H1 (cell line): ENCODE measurements around the gene E2F1. TPM values are rescaled to one million over a fixed set of nuclear protein-coding genes. Genes with fewer than 3 reads are reported as not detected.

Experiments
- CTCF ChIA-PET: fragments of 300-600 bp; sonication (Branson Sonifier 250); formaldehyde crosslinking; loops from one replicate; lab custom pipeline; 2021; ENCODE audit not compliant: partially characterized antibody; lab: Charles Lee
- POLR2A ChIA-PET: fragments of 300-600 bp; sonication (Branson Sonifier 250); formaldehyde crosslinking; loops from one replicate; lab custom pipeline; 2021; ENCODE audit warnings: inconsistent platforms; ENCODE audit not compliant: partially characterized antibody; lab: Charles Lee
- DNase-seq, 2 experiments: peaks; one replicate each; pipeline versions ENCODE4 v3.0.0 to v3.0.0-alpha.2; 2010 to 2022; ENCODE audit warnings: low spot score in 2 of 2, low read depth in 1 of 2, mixed read lengths in 1 of 2
- FAIRE-seq: peaks from 2 replicates; lab custom pipeline; 2011; peaks lifted over from hg19 to GRCh38; lab: Jason Lieb, UNC
- H2AFZ ChIP-seq: 2 replicates; pipeline ENCODE4 v1.8.1; 2012; ENCODE audit warnings: low read length, inconsistent platforms
- H2AK5ac ChIP-seq: 2 replicates; pipeline ENCODE4 v1.6.1; 2013; ENCODE audit warnings: low read depth, low read length
- H2BK120ac ChIP-seq: replicated peaks from 2 replicates; pipeline ENCODE3; 2013; ENCODE audit warnings: low read depth, low read length, inconsistent platforms
- H2BK12ac ChIP-seq: 2 replicates; pipeline ENCODE4 v1.6.1; 2013; ENCODE audit warnings: low read depth, low read length
- H2BK15ac ChIP-seq: 2 replicates; pipeline ENCODE4 v1.6.1; 2013; ENCODE audit warnings: low read length
- H2BK20ac ChIP-seq: 2 replicates; pipeline ENCODE4 v1.6.1; 2013; ENCODE audit warnings: low read length
- H2BK5ac ChIP-seq: 2 replicates; pipeline ENCODE4 v1.6.1; 2013; ENCODE audit warnings: low read depth, low read length
- H3K14ac ChIP-seq: 2 replicates; pipeline ENCODE4 v1.6.1; 2013; ENCODE audit warnings: inconsistent platforms; ENCODE audit not compliant: insufficient read length
- H3K18ac ChIP-seq: 2 replicates; pipeline ENCODE4 v1.6.1; 2013; ENCODE audit warnings: low read length; ENCODE audit errors: extremely low read depth
- H3K23ac ChIP-seq: 2 replicates; pipeline ENCODE4 v1.6.1; 2013; ENCODE audit warnings: inconsistent platforms; ENCODE audit not compliant: insufficient read length
- H3K23me2 ChIP-seq: 2 replicates; pipeline ENCODE4 v1.6.1; 2013; ENCODE audit warnings: low read depth, low read length
- H3K27ac ChIP-seq: 2 replicates; pipeline ENCODE4 v1.6.1; 2011; ENCODE audit warnings: low read depth, low read length, inconsistent platforms
- H3K27me3 ChIP-seq, 4 experiments: replicated peaks in 1 of 4; 1 replicate in 1 of 4; 2 replicates in 3 of 4; pipeline versions ENCODE4 v1.6.1 to v1.8.1; 2011 to 2013; ENCODE audit warnings: low read length in 3 of 4, mild to moderate bottlenecking in 3 of 4, inconsistent platforms in 2 of 4, mixed read lengths in 2 of 4, moderate library complexity in 1 of 4; ENCODE audit not compliant: control insufficient read depth in 3 of 4, insufficient read depth in 3 of 4; ENCODE audit errors: extremely low read depth in 1 of 4
- H3K36me3 ChIP-seq, 4 experiments: 2 replicates each; pipeline versions ENCODE4 v1.6.1 to v1.8.1; 2011 to 2013; ENCODE audit warnings: mild to moderate bottlenecking in 4 of 4, low read length in 3 of 4, moderate library complexity in 2 of 4, control low read depth in 1 of 4, inconsistent platforms in 1 of 4; ENCODE audit not compliant: insufficient read depth in 4 of 4, control insufficient read depth in 2 of 4
- H3K4ac ChIP-seq: replicated peaks from 2 replicates; pipeline ENCODE3; 2013; ENCODE audit warnings: low read length, low read depth, mixed read lengths, inconsistent platforms; ENCODE audit not compliant: insufficient read length
- H3K4me1 ChIP-seq, 4 experiments: replicated peaks in 1 of 4; 1 replicate in 1 of 4; 2 replicates in 3 of 4; pipeline versions ENCODE4 v1.6.1 to v1.8.1; 2011 to 2013; ENCODE audit warnings: low read length in 3 of 4, inconsistent platforms in 2 of 4, mixed read lengths in 1 of 4; ENCODE audit not compliant: insufficient read depth in 4 of 4, control insufficient read depth in 3 of 4
- H3K4me2 ChIP-seq, 2 experiments: 2 replicates each; pipeline versions ENCODE4 v1.6.1 to v1.8.1; 2011 to 2013; ENCODE audit warnings: low read depth in 2 of 2, low read length in 2 of 2, control low read depth in 1 of 2, inconsistent platforms in 1 of 2, mild to moderate bottlenecking in 1 of 2; ENCODE audit not compliant: insufficient read depth in 1 of 2
- H3K4me3 ChIP-seq, 4 experiments: fragments of 200-600, 300-600 bp in 1 of 4; sonication (generic), shearing (Covaris generic), sonication (Bioruptor Twin) in 1 of 4; 2 replicates each; pipeline versions ENCODE4 v1.5.1 to v1.8.1; 2011 to 2016; ENCODE audit warnings: low read length in 4 of 4, low read depth in 3 of 4, control low read depth in 2 of 4, inconsistent platforms in 2 of 4, mild to moderate bottlenecking in 2 of 4, mixed read lengths in 1 of 4, moderate library complexity in 1 of 4; ENCODE audit not compliant: insufficient read depth in 2 of 4; ENCODE audit errors: extremely low read depth in 1 of 4
- H3K56ac ChIP-seq: replicated peaks from 2 replicates; pipeline ENCODE3; 2013; ENCODE audit warnings: low read depth, mild to moderate bottlenecking, mixed read lengths, low read length, inconsistent platforms; ENCODE audit not compliant: insufficient read length
- H3K79me1 ChIP-seq: 2 replicates; pipeline ENCODE4 v1.6.1; 2013; ENCODE audit warnings: low read depth, low read length, control low read depth
- H3K79me2 ChIP-seq, 2 experiments: 2 replicates each; pipeline versions ENCODE4 v1.6.1 to v1.8.1; 2012 to 2013; ENCODE audit warnings: low read length in 2 of 2, mild to moderate bottlenecking in 2 of 2, inconsistent platforms in 1 of 2; ENCODE audit not compliant: insufficient read depth in 2 of 2, control insufficient read depth in 1 of 2
- H3K9ac ChIP-seq, 4 experiments: replicated peaks in 1 of 4; 1 replicate in 1 of 4; 2 replicates in 3 of 4; pipeline versions ENCODE4 v1.6.1 to v1.8.1; 2011 to 2013; ENCODE audit warnings: low read depth in 3 of 4, low read length in 3 of 4, control low read depth in 2 of 4, mild to moderate bottlenecking in 2 of 4, moderate library complexity in 2 of 4, inconsistent platforms in 1 of 4; ENCODE audit errors: extremely low read depth in 1 of 4
- H3K9me3 ChIP-seq, 2 experiments: 2 replicates each; pipeline versions ENCODE4 v1.6.1 to v1.8.1; 2012 to 2013; ENCODE audit warnings: mild to moderate bottlenecking in 2 of 2, moderate library complexity in 2 of 2, control low read depth in 1 of 2, inconsistent platforms in 1 of 2, low read depth in 1 of 2, low read length in 1 of 2, mixed read lengths in 1 of 2; ENCODE audit not compliant: insufficient read depth in 2 of 2
- H4K20me1 ChIP-seq, 2 experiments: replicated peaks in 1 of 2; 2 replicates each; pipeline versions ENCODE3 to v1.8.1; 2011 to 2013; ENCODE audit warnings: inconsistent platforms in 2 of 2, low read length in 2 of 2, mild to moderate bottlenecking in 1 of 2; ENCODE audit not compliant: insufficient read depth in 2 of 2, control insufficient read depth in 1 of 2
- H4K5ac ChIP-seq: 2 replicates; pipeline ENCODE4 v1.6.1; 2013; ENCODE audit warnings: low read length, low read depth, mixed read lengths, inconsistent platforms; ENCODE audit not compliant: insufficient read length
- H4K8ac ChIP-seq: 2 replicates; pipeline ENCODE4 v1.8.0; 2013; ENCODE audit warnings: mild to moderate bottlenecking, moderate library complexity, low read length, inconsistent platforms; ENCODE audit not compliant: insufficient read depth; ENCODE audit errors: extremely low read depth
- H4K91ac ChIP-seq: replicated peaks from 2 replicates; pipeline ENCODE3; 2013; ENCODE audit warnings: low read length, mixed read lengths, inconsistent platforms; ENCODE audit not compliant: insufficient read length
- CBX5 ChIP-seq: fragments of 300-800, 300-1000 bp; sonication (generic); IDR thresholded peaks from 2 replicates; pipeline ENCODE4 v1.7.1; 2016; ENCODE audit warnings: antibody characterized with exemption, low read length, low read depth
- CEBPB ChIP-seq: IDR thresholded peaks from 2 replicates; pipeline ENCODE4 v1.6.1; 2012; ENCODE audit warnings: low read depth, low read length
- CTCF ChIP-seq, 3 experiments: IDR thresholded peaks; 1 replicate in 2 of 3; 2 replicates in 1 of 3; pipeline versions ENCODE4 v1.5.1 to v1.6.1; 2011; ENCODE audit warnings: low read length in 3 of 3, mild to moderate bottlenecking in 3 of 3, inconsistent platforms in 2 of 3, low read depth in 1 of 3, moderate library complexity in 1 of 3; ENCODE audit not compliant: insufficient read depth in 1 of 3; ENCODE audit errors: control extremely low read depth in 1 of 3
- FOSL1 ChIP-seq: IDR thresholded peaks from 2 replicates; pipeline ENCODE4 v1.6.1; 2011; ENCODE audit warnings: mild to moderate bottlenecking, low read depth, low read length, moderate library complexity; ENCODE audit not compliant: insufficient read depth
- KDM4A ChIP-seq: IDR thresholded peaks from one replicate; pipeline ENCODE4 v1.7.1; 2012; ENCODE audit warnings: low read depth, mild to moderate bottlenecking, moderate library complexity, low read length, inconsistent platforms; ENCODE audit not compliant: severe bottlenecking
- MAX ChIP-seq: IDR thresholded peaks from 2 replicates; pipeline ENCODE4 v1.6.1; 2012; ENCODE audit warnings: inconsistent platforms
- NANOG ChIP-seq: IDR thresholded peaks from 2 replicates; pipeline ENCODE4 v1.6.1; 2011; ENCODE audit warnings: low read length, low read depth, mild to moderate bottlenecking, inconsistent platforms; ENCODE audit not compliant: insufficient read depth, poor library complexity, severe bottlenecking
- NRF1 ChIP-seq: IDR thresholded peaks from 2 replicates; pipeline ENCODE4 v1.6.1; 2011; ENCODE audit warnings: mild to moderate bottlenecking, low read depth, low read length, improper control_type of control experiment
- RFX5 ChIP-seq: IDR thresholded peaks from 2 replicates; pipeline ENCODE4 v1.6.1; 2011; ENCODE audit warnings: low read depth, low read length, improper control_type of control experiment, borderline replicate concordance
- SIX5 ChIP-seq: IDR thresholded peaks from 2 replicates; pipeline ENCODE4 v1.6.1; 2011; ENCODE audit warnings: mild to moderate bottlenecking, low read depth, low read length
- TAF1 ChIP-seq: IDR thresholded peaks from 2 replicates; pipeline ENCODE4 v1.6.1; 2011; ENCODE audit warnings: mild to moderate bottlenecking, low read depth, low read length
- TAF7 ChIP-seq: optimal IDR thresholded peaks from 2 replicates; pipeline ENCODE3; 2011; ENCODE audit warnings: low read depth, mild to moderate bottlenecking, inconsistent platforms, low read length, moderate library complexity, borderline replicate concordance
- WGBS, 2 experiments: shearing (Covaris generic) in 1 of 2; methylation state at CpG; one replicate each; pipeline versions ENCODE4 v1.1.6 to v1.1.7; 2013 to 2015; ENCODE audit warnings: low lambda C conversion rate in 2 of 2, mixed read lengths in 2 of 2, inconsistent platforms in 1 of 2, low coverage in 1 of 2, missing lambda C conversion rate in 1 of 2; ENCODE audit not compliant: insufficient replicate concordance in 2 of 2, insufficient coverage in 1 of 2, insufficient read length in 1 of 2; ENCODE audit errors: extremely low coverage in 1 of 2, missing lambda C conversion rate in 1 of 2; 5-methylcytosine and 5-hydroxymethylcytosine counted together
- polyA plus RNA-seq, 7 experiments: library from polyadenylated mRNA; depleted of rRNA in 3 of 7; stranded (reverse) in 5 of 7; unstranded in 2 of 7; fragments of >200 nt in 5 of 7; fragments of 200-250 nt in 2 of 7; gene quantifications; 1 replicate in 5 of 7; 2 replicates in 1 of 7; 4 replicates in 1 of 7; pipeline versions ENCODE4 v1.2.1 to v1.2.3, GENCODE V29; 2011 to 2013; ENCODE audit warnings: missing spikeins in 2 of 7, mixed read lengths in 2 of 7
- total RNA-seq: library from RNA; stranded (reverse); fragmentation: NEBNext Ultra II Directional; extraction: Animal tissue kit (Norgen Biotek cat#: 25700); gene quantifications from 2 replicates; pipeline ENCODE4 v1.2.1, GENCODE V29; 2021

Gene E2F1
- total and polyA plus RNA-seq, 2 of the 8 experiments (the other 6 are each of a cell fraction or from before 2014, with no cell fraction given): 33.4 to 35.8 TPM

- Histone ChIP-seq H3K4me1 (no peaks in the 10 kb centered on the region; a peak in 1 of 7 replicates), H4K91ac (no peak overlapping the region), H3K4ac (no peak overlapping the region), H3K79me1 (no peaks in the 10 kb centered on the region), H4K20me1 (no peaks in the 10 kb centered on the region), H3K23ac (no peak overlapping the region), H3K14ac (no peak overlapping the region), H2BK15ac (no peak overlapping the region), H3K79me2 (no peaks in the 10 kb centered on the region), H3K36me3 (no peaks in the 10 kb centered on the region; a peak in 1 of 8 replicates), H3K18ac (no peak overlapping the region), H2AFZ (no peak overlapping the region), H3K23me2 (peaks cover 6% of the 10 kb centered on the region), H2BK12ac (no peak overlapping the region), H3K9me3 (no peaks in the 10 kb centered on the region), H3K4me3 (no peak overlapping the region), H3K56ac (no peak overlapping the region), H4K5ac (no peak overlapping the region), H2BK5ac (no peak overlapping the region; the same call in 1 of the 2 replicates), H3K27me3 (no peaks in the 10 kb centered on the region), H2AK5ac (no peak overlapping the region), H3K27ac (no peak overlapping the region), H2BK20ac (no peak overlapping the region), H2BK120ac (no peak overlapping the region), H3K4me2 (no peak overlapping the region), H3K9ac (no peak overlapping the region), H4K8ac (no peak overlapping the region)
- POLR2A ChIA-PET: no interaction called here
- FAIRE-seq: no peak
- 89% methylated on average over 2 of the region's 2 CpGs; no CpG with 5 or more reads in 1 of the 2 experiments for WGBS, 2 experiments
- CTCF ChIA-PET: no interaction called here
- DNase-seq: no peak
- TF ChIP-seq NANOG (no peak), TAF7 (no peak), RFX5 (no peak), CEBPB (no peak), MAX (no peak), TAF1 (no peak), CBX5 (no peak), FOSL1 (no peak), SIX5 (no peak), NRF1 (no peak), CTCF (IDR thresholded peaks at IDR 0.05; ENCODE audit: control extremely low read depth in 1 of 3, insufficient read depth in 1 of 3, low read depth in 1 of 3, low read length in 3 of 3) (no peak), KDM4A (no peak)
Observed at GRCh38 chr20:33716498-33716897, 30.3 kb upstream of the E2F1 start.
